Heart left ventricle (tissue), 16 donors: ENCODE data around the gene MRPL58. TPM values are rescaled to one million over a fixed set of nuclear protein-coding genes. Genes with fewer than 3 reads are reported as not detected.

ENCODE experiments used
- ATAC-seq, 4 donors: fragments of 200-7000 bp; cut with Tn5 transposase; one replicate each; pipeline ENCODE4 v1.9.1; 2020 to 2022; ENCODE audit warnings: moderate library complexity in 4 of 4, mild to moderate bottlenecking in 3 of 4, moderate number of reproducible peaks in 1 of 4
- DNase-seq, 5 donors: peaks; one replicate each; pipeline ENCODE4 v3.0.0-alpha.2; 2020
- H3K27ac ChIP-seq, 12 donors: fragments of 200-600 bp; sonication (generic) in 4 of 12; one replicate each; pipeline versions ENCODE4 v1.5.0 to v1.8.0; 2016 to 2022; ENCODE audit warnings: mild to moderate bottlenecking in 2 of 12
- H3K27me3 ChIP-seq, 9 donors: fragments of 200-600 bp; sonication (generic) in 2 of 9; one replicate each; pipeline versions ENCODE4 v1.5.1 to v1.8.0; 2016 to 2022; ENCODE audit warnings: mild to moderate bottlenecking in 3 of 9
- H3K36me3 ChIP-seq, 9 donors: fragments of 200-600 bp; sonication (generic) in 2 of 9; one replicate each; pipeline versions ENCODE4 v1.5.0 to v1.8.0; 2018 to 2022; ENCODE audit warnings: mild to moderate bottlenecking in 2 of 9
- H3K4me1 ChIP-seq, 12 donors: fragments of 200-600 bp; sonication (generic) in 4 of 12; one replicate each; pipeline versions ENCODE4 v1.5.0 to v1.8.0; 2016 to 2022; ENCODE audit warnings: mild to moderate bottlenecking in 3 of 12
- H3K4me3 ChIP-seq, 12 donors: fragments of 200-600 bp; sonication (generic) in 4 of 12; one replicate each; pipeline versions ENCODE4 v1.5.0 to v1.8.0; 2017 to 2022; ENCODE audit warnings: mild to moderate bottlenecking in 9 of 12, moderate library complexity in 4 of 12
- H3K9me3 ChIP-seq, 12 donors: fragments of 200-600 bp; sonication (generic) in 4 of 12; one replicate each; pipeline versions ENCODE4 v1.5.0 to v1.8.0; 2016 to 2022; ENCODE audit warnings: mild to moderate bottlenecking in 1 of 12
- CTCF ChIP-seq, 12 donors: fragments of 200-600 bp; sonication (generic) in 4 of 12; IDR thresholded peaks; one replicate each; pipeline versions ENCODE4 v1.5.0 to v1.8.0; 2018 to 2022; ENCODE audit warnings: antibody characterized with exemption in 12 of 12, mild to moderate bottlenecking in 5 of 12
- POLR2A ChIP-seq, 2 donors: fragments of 450-650 bp; IDR thresholded peaks; one replicate each; pipeline ENCODE4 v1.6.1; 2017; ENCODE audit warnings: antibody characterized with exemption in 2 of 2, mild to moderate bottlenecking in 2 of 2, moderate library complexity in 2 of 2
- WGBS, 4 donors: extraction: QIAGEN DNeasy Blood & Tissue Kit in 2 of 4; methylation state at CpG; one replicate each; pipeline versions ENCODE4 v1.1.5 to v1.1.7; 2013 to 2018; 5-methylcytosine and 5-hydroxymethylcytosine counted together
- intact Hi-C, 10 donors: fragments of 100-400 bp; cut with DNase I; formaldehyde crosslinking; loops; one replicate each; pipeline versions ENCODE4 v1.11.1 to v1.14.2; 2022
- polyA plus RNA-seq, 2 donors: library from polyadenylated mRNA; stranded (reverse); fragments of 200-250 nt; gene quantifications; one replicate each; pipeline ENCODE4 v1.2.3, GENCODE V29; 2013
- total RNA-seq, 9 donors: library from RNA; depleted of rRNA in 2 of 9; stranded (reverse); fragments of >200 nt in 2 of 9; fragmentation: NEBNext Ultra II Directional in 3 of 9; extraction: Animal tissue kit (Norgen Biotek cat#: 25700) in 3 of 9; gene quantifications; one replicate each; pipeline versions ENCODE4 v1.1.0 to v1.2.4, GENCODE V29; 2016 to 2023
- donor health status: ischemic (EF 13 %, LVEDD 7.1; RV severe dilation, severe dysfunction).
- donor health status: healthy with polysubstance abuse.
- donor health status: DM: no; HTN: yes; CAD: no.
- donor health status: DM: no; HTN: no; CAD: no.
- donor health status: ischemic (EF 25% LVEDD 6.9; RV normal size, moderate dysfunction).
- donor health status: ischemic (EF 25% LVEDD 5.7; RV mildly dilated, moderate dysfunction).
- donor health status: healthy.
- donor health status: DM: yes; HTN: yes; CAD: no.
- donor health status: ischemic (EF 35%, LVEDD 5.7; RV mildly dilated, moderate dysfunction).
- donor health status: nonischemic (EF 11% LVEDD 7.7; RV severe dilation, severe dysfunction).
- donor health status: DM: yes; HTN: yes; CAD: no.
- donor health status: PGD.
- donor health status: ischemic (EF 29% LVEDD 5.4; RV normal size, mild dysfunction).
- donor health status: nonischemic (EF 23%, LVEDD 6.1; RV moderate dilation, normal function).

Gene MRPL58
- total and polyA plus RNA-seq, 11 donors = 41.0 to 93.8 (median 60.9) TPM

GRCh38 chr17:75063626-75064025 lies 51.2 kb downstream of the MRPL58 start:
- 70 to 94% (median 93%) methylated on average over 3 of the region's 3 CpGs for WGBS, 4 donors
- Histone ChIP-seq H3K27ac (no peak overlapping the region), H3K4me3 (no peak overlapping the region), H3K9me3 (no peaks in the 10 kb centered on the region), H3K4me1 (peaks cover 0 to 21% (median 12%) of the 10 kb centered on the region in 12 donors), H3K36me3 (peaks cover 0 to 62% (median 54%) of the 10 kb centered on the region in 9 donors), H3K27me3 (no peaks in the 10 kb centered on the region)
- DNase-seq = no peak
- no peak for ATAC-seq
- intact Hi-C loops = loop anchor here in 6 of 10 donors (5.0 to 10.0 kb wide), 4 partner anchors 39 to 141 kb away; partner anchors contain the start of genes NUP85 (in 3 of the 6) and ARMC7 (in 1 of the 6)
- no peak for TF ChIP-seq CTCF (IDR thresholded peaks at IDR 0.05)
- no peak for TF ChIP-seq POLR2A (IDR thresholded peaks at IDR 0.05)

- H3K36me3 ChIP-seq = peaks cover 0 to 59% (median 54%) of the 10 kb centered on the region in 9 donors
- H3K4me3 ChIP-seq = no peak overlapping the region
- TF ChIP-seq CTCF (IDR thresholded peaks at IDR 0.05) (no peak), POLR2A (IDR thresholded peaks at IDR 0.05) (no peak)
- WGBS, 4 donors = 91 to 96% (median 94%) methylated on average over 11 of the region's 11 CpGs
- H3K4me1 ChIP-seq = peaks cover 0 to 21% (median 12%) of the 10 kb centered on the region in 12 donors
- no peak for ATAC-seq
- DNase-seq = no peak
- intact Hi-C loops = loop anchor here in 6 of 10 donors (5.0 to 10.0 kb wide), 4 partner anchors 38 to 141 kb away; partner anchors contain the start of genes NUP85 (in 3 of the 6) and ARMC7 (in 1 of the 6)
- no peak overlapping the region for H3K27ac ChIP-seq
- no peaks in the 10 kb centered on the region for H3K9me3 ChIP-seq
- H3K27me3 ChIP-seq = no peaks in the 10 kb centered on the region
Observed at GRCh38 chr17:75064040-75064439, 51.6 kb downstream of the MRPL58 start.

- Histone ChIP-seq H3K27ac (no peak overlapping the region), H3K4me1 (peaks cover 0 to 16% (median 10%) of the 10 kb centered on the region in 12 donors), H3K27me3 (no peaks in the 10 kb centered on the region), H3K36me3 (peaks cover 0 to 55% (median 51%) of the 10 kb centered on the region in 9 donors), H3K9me3 (no peaks in the 10 kb centered on the region), H3K4me3 (no peak overlapping the region)
- intact Hi-C loops = loop anchor here in 6 of 10 donors (5.0 to 10.0 kb wide), 4 partner anchors 38 to 140 kb away; partner anchors contain the start of genes NUP85 (in 3 of the 6) and ARMC7 (in 1 of the 6)
- DNase-seq (no peak), ATAC-seq (no peak)
- TF ChIP-seq CTCF (IDR thresholded peaks at IDR 0.05) (no peak), POLR2A (IDR thresholded peaks at IDR 0.05) (no peak)
- 86 to 89% (median 86%) methylated on average over 8 of the region's 8 CpGs for WGBS, 4 donors
Observed at GRCh38 chr17:75064460-75064859, 52.0 kb downstream of the MRPL58 start.

- TF ChIP-seq POLR2A (IDR thresholded peaks at IDR 0.05) = no peak
- no peak for TF ChIP-seq CTCF (IDR thresholded peaks at IDR 0.05)
- H3K27ac ChIP-seq = no peak overlapping the region
- 92 to 95% (median 93%) methylated on average over 18 of the region's 18 CpGs for WGBS, 4 donors
Observed at GRCh38 chr17:75064867-75065561, 52.5 kb downstream of the MRPL58 start.

More at GRCh38 chr17:75064867-75065561, 52.5 kb downstream of the MRPL58 start:
- DNase-seq = no peak
- no peak overlapping the region for H3K4me3 ChIP-seq
- H3K27me3 ChIP-seq = no peaks in the 10 kb centered on the region
- H3K9me3 ChIP-seq = no peaks in the 10 kb centered on the region
- intact Hi-C loops = loop anchor here in 6 of 10 donors (5.0 to 10.0 kb wide), 4 partner anchors 37 to 140 kb away; partner anchors contain the start of genes NUP85 (in 3 of the 6) and ARMC7 (in 1 of the 6)
- peaks cover 0 to 54% (median 49%) of the 10 kb centered on the region in 9 donors for H3K36me3 ChIP-seq
- peaks cover 0 to 12% (median 5%) of the 10 kb centered on the region in 12 donors for H3K4me1 ChIP-seq
- ATAC-seq = no peak
